Measurements from ENCODE around the gene ZNF705A.
"Not testable (repeated sequence)": the region's sequence is repeated elsewhere in the genome, so short reads cannot be mapped to it uniquely, and the experiment has no call there.

The ZNF705A gene

DNA sequence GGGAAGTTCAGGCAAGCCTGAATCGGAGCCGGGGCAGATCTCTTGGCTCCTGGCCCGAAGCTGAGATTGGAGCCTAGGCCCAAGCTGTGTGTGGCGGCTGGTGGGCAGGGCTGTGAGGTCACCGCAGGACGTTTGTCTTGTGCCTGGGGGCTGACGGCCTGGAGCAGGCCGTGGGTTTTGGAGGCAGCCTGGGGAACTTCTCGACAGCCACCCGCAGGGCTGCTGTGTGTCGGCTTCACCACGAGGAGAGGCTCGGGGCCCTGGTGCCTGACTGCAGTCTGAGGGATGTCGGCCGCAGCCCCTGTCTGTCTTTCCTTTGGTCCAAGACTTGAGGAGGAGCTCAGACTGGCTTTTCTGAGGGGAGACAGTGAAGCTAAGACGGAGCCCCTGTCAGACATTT, 65.5 kb downstream of the ZNF705A start:
- DNase-seq; H3K36me3 ChIP-seq; H3K9me3 ChIP-seq (ENCODE audit: severe bottlenecking); H3K27ac ChIP-seq; H3K4me3 ChIP-seq (ENCODE audit: low read depth, low read length); H3K27me3 ChIP-seq (ENCODE audit: insufficient read depth, low read depth, severe bottlenecking): not testable (repeated sequence)

DNA sequence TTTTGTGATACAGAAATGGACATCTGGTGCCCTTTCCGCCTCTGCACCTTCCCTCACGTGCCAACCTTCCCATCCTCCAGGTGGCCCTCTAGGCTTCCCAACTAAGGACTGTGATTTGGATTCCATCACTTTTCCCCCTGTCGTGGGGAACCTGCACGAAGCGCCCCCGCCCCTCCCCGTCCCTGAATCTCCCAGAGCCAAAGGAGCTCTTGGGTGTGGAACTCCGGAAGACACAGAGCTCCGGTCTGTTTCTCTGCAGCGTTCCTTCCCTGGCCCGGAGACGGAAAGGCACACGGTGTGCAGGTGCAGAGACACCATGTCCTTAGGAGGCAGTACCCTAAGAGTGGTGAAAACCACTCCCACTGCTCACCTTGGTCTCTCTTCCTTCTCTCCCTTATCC, 66.8 kb downstream of the ZNF705A start:
- DNase-seq; H3K4me3 ChIP-seq (ENCODE audit: low read depth, low read length); H3K9me3 ChIP-seq (ENCODE audit: severe bottlenecking); H3K36me3 ChIP-seq; H3K27me3 ChIP-seq (ENCODE audit: insufficient read depth, low read depth, severe bottlenecking); H3K27ac ChIP-seq: not testable (repeated sequence)

DNA sequence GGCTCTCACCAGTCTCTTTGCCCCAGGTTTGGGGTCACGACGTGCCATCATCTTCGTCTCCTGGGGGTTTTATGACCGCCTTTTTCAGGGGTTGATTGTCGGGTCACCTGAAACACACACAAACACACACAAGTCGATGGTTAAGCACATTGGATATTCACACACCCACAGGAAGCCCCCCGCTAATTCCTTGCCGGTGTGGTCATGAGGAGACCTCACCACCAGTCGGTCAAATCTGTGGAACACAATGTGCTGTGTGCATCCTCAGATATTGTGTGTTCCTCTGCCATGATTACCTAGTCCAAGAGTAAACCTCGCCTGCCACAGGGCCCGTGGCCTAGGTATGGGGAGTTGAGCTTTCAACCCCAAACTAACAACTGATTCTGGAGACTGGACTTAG, 68.0 kb downstream of the ZNF705A start:
- H3K27ac ChIP-seq; H3K36me3 ChIP-seq; H3K4me3 ChIP-seq (ENCODE audit: low read depth, low read length); H3K9me3 ChIP-seq (ENCODE audit: severe bottlenecking); DNase-seq; H3K27me3 ChIP-seq (ENCODE audit: insufficient read depth, low read depth, severe bottlenecking): not testable (repeated sequence)

DNA sequence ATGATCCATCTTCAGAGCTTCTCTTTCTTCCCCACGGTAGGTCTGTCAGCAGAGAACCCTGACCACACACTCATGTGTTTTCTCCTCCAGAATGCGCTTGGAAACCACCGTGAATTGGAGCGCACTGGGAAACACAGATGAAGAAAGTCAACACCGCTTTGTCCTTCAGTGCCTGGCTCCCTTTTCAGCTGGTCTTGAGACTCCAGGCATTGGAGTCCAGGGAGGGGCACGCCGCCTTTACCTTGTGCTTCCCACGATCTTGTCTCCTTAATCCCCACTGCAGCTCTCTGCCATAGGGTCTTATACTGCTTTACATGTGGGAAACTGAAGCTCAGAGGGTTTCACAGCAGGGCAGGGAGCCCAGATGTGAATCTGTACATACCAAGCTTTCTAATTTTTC, 69.5 kb downstream of the ZNF705A start:
- Histone ChIP-seq H3K4me3 (ENCODE audit: low read depth, low read length) (no peak overlapping the region), H3K27me3 (ENCODE audit: insufficient read depth, low read depth, severe bottlenecking) (no peaks in the 10 kb centered on the region), H3K36me3 (no peaks in the 10 kb centered on the region), H3K27ac (no peak overlapping the region), H3K9me3 (ENCODE audit: severe bottlenecking) (no peaks in the 10 kb centered on the region)
- TF ChIP-seq, protein P1, sequence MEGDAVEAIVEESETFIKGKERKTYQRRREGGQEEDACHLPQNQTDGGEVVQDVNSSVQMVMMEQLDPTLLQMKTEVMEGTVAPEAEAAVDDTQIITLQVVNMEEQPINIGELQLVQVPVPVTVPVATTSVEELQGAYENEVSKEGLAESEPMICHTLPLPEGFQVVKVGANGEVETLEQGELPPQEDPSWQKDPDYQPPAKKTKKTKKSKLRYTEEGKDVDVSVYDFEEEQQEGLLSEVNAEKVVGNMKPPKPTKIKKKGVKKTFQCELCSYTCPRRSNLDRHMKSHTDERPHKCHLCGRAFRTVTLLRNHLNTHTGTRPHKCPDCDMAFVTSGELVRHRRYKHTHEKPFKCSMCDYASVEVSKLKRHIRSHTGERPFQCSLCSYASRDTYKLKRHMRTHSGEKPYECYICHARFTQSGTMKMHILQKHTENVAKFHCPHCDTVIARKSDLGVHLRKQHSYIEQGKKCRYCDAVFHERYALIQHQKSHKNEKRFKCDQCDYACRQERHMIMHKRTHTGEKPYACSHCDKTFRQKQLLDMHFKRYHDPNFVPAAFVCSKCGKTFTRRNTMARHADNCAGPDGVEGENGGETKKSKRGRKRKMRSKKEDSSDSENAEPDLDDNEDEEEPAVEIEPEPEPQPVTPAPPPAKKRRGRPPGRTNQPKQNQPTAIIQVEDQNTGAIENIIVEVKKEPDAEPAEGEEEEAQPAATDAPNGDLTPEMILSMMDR (IDR thresholded peaks at IDR 0.05; ENCODE audit: low read depth, low read length), result no peak
- DNase-seq, result no peak

DNA sequence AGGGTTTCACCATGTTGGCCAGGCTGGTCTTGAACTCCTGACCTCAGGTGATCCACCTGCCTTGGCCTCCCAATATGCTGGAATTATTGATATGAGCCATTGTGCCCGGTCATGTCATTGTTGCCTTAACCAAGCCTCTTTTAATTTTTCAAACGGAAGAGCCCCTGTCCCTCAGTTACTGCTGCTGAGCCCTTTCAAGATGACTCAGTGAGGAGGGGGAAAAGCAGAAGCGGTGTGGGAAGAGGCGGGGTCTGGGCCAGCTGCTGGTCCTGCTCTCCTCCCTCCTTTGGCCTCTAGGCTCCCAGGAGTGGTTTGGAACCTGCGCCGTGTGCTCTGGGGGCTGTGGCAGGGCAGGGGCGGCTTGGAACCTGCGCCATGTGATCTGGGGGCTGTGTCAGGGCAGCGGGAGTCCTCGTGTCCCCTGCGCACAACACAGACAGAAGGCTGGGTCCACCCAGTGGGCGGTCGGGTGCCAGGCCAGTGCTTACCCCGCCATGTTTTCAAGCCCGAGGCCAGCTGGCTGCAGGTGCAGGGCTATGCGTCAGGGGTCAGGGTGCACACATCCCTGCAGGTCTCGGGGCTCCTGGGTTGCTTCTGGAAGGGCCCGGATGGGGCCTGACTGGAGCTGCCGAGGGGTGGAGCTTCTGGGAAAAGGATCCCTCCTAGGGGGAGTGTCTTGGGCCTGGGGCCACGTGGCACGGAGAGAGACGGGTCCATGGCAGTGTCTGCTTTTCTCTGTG, 70.3 kb downstream of the ZNF705A start, which contains the start of gene FAM90A1:
Gene FAM90A1, minus strand, starts transcription at position 627 of the 740 bp plus-strand sequence. CDS start 2,786 bp downstream, outside the sequence.
- not testable (repeated sequence) for H3K36me3 ChIP-seq; H3K27ac ChIP-seq; DNase-seq; H3K4me3 ChIP-seq (ENCODE audit: low read depth, low read length); H3K27me3 ChIP-seq (ENCODE audit: insufficient read depth, low read depth, severe bottlenecking); H3K9me3 ChIP-seq (ENCODE audit: severe bottlenecking)

DNA sequence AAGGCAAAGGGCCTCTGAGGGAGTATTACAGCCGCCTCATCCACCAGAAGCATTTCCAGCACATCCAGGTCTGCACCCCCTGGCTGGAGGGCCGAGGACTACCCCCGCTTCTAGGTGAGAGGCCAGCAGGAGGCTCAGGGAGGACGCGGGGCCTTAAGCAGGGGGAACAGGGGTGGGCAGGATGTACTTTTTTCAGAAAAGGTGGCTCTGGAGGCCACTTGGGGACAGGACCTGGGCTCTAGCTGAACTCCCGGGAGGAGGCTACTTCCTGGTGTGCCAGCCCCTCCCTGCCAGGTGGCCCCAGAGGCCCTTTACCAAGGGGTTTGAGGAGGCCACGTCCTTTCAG, 70.9 kb downstream of the ZNF705A start:
- not testable (repeated sequence) for H3K27me3 ChIP-seq (ENCODE audit: insufficient read depth, low read depth, severe bottlenecking); H3K36me3 ChIP-seq; H3K4me3 ChIP-seq (ENCODE audit: low read depth, low read length); DNase-seq; H3K9me3 ChIP-seq (ENCODE audit: severe bottlenecking); H3K27ac ChIP-seq

DNA sequence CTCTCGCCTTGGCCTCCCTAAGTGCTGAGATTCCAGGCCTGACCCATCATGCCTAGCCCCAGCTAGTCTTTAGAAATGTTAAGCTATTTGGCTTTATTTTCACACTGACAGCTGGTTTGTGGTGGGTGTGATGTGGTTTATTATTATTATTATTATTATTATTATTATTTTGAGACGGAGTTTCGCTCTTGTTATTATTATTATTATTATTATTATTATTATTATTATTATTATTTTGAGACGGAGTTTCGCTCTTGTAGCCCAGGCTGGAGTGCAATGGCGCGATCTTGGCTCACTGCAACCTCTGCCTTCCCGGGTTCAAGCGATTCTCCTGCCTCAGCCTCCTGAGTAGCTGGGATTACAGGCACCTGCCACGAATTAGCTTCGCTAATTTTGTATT, 71.8 kb downstream of the ZNF705A start:
- not testable (repeated sequence) for H3K9me3 ChIP-seq (ENCODE audit: severe bottlenecking); H3K36me3 ChIP-seq; DNase-seq; H3K27me3 ChIP-seq (ENCODE audit: insufficient read depth, low read depth, severe bottlenecking); H3K4me3 ChIP-seq (ENCODE audit: low read depth, low read length); H3K27ac ChIP-seq

DNA sequence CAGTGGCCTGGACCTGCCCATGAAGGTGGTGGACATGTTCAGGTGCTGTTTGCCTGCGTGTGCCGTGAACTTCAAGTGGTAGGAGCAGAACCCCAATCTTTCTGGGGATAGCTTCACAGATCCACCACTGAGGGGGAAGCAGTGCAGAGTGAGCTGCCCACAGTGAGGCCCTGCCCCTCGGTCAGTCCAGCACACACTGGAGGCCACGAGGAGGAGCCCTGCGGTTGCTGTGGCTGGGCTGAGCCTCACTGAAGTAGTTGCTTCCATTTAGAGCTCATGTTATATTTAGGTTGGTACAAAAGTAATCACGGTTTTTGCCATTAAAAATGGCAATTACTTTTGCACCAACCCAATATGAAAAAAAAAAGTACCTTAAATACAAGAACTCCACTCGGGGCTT, 72.7 kb downstream of the ZNF705A start:
- H3K27me3 ChIP-seq (ENCODE audit: insufficient read depth, low read depth, severe bottlenecking); H3K9me3 ChIP-seq (ENCODE audit: severe bottlenecking); H3K36me3 ChIP-seq; DNase-seq; H3K4me3 ChIP-seq (ENCODE audit: low read depth, low read length); H3K27ac ChIP-seq: not testable (repeated sequence)
